GM12874 (cell line): Measurements from ENCODE around the gene MIF4GD.

Source experiments
- TF ChIP-seq, protein P1 (sequence below): IDR thresholded peaks from 2 replicates; pipeline ENCODE4 v1.5.1; 2011; ENCODE audit warnings: low read depth, mild to moderate bottlenecking, control low read depth, low read length, moderate library complexity; ENCODE audit not compliant: insufficient read depth

The MIF4GD gene, protein sequence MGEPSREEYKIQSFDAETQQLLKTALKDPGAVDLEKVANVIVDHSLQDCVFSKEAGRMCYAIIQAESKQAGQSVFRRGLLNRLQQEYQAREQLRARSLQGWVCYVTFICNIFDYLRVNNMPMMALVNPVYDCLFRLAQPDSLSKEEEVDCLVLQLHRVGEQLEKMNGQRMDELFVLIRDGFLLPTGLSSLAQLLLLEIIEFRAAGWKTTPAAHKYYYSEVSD

GRCh38 chr17:75270966-75271232 lies at the start of gene MIF4GD:
MIF4GD (minus strand) TSS chr17:75271231; CDS start chr17:75270195, 1,036 bp downstream.
- TF ChIP-seq, protein P1, sequence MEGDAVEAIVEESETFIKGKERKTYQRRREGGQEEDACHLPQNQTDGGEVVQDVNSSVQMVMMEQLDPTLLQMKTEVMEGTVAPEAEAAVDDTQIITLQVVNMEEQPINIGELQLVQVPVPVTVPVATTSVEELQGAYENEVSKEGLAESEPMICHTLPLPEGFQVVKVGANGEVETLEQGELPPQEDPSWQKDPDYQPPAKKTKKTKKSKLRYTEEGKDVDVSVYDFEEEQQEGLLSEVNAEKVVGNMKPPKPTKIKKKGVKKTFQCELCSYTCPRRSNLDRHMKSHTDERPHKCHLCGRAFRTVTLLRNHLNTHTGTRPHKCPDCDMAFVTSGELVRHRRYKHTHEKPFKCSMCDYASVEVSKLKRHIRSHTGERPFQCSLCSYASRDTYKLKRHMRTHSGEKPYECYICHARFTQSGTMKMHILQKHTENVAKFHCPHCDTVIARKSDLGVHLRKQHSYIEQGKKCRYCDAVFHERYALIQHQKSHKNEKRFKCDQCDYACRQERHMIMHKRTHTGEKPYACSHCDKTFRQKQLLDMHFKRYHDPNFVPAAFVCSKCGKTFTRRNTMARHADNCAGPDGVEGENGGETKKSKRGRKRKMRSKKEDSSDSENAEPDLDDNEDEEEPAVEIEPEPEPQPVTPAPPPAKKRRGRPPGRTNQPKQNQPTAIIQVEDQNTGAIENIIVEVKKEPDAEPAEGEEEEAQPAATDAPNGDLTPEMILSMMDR: no peak

- TF ChIP-seq, protein P1: no peak
Observed at GRCh38 chr17:75319904-75320691, 49.1 kb upstream of the MIF4GD start.

DNA sequence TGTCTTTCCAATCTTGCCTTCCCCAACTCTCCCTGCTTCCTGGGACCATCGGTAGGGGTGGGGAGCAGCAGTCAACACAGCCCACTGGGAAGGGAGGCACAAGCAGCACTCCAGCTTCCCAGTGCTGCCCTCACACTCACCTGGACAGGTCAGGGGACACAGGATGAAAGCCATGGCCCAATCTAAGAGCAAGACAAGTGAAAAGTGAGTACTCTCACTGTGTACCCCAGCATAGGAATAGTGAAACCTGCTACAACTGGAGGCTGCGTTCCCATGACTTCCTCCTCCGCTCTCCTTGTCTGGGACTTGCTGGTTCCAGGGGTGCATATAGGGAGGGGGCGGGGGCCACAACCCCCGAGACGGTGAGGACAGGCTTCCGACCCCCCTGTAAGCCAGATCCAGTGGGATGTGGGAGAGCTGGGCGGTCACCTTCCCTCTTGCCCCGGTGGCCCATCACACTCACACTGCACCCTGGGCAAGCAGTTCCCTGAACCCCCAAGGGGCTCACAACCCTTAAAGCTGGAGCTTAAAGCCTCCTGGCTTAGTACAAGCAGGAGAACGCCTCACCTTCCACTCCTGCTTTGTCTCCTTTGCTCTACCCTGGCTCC lies 47.7 kb upstream of the MIF4GD start:
- TF ChIP-seq, protein P1: no peak

- TF ChIP-seq, protein P1: no peak
Observed at GRCh38 chr17:75318211-75318610, 47.2 kb upstream of the MIF4GD start.

- TF ChIP-seq, protein P1: no peak
Observed at GRCh38 chr17:75317671-75318070, 46.6 kb upstream of the MIF4GD start.

DNA sequence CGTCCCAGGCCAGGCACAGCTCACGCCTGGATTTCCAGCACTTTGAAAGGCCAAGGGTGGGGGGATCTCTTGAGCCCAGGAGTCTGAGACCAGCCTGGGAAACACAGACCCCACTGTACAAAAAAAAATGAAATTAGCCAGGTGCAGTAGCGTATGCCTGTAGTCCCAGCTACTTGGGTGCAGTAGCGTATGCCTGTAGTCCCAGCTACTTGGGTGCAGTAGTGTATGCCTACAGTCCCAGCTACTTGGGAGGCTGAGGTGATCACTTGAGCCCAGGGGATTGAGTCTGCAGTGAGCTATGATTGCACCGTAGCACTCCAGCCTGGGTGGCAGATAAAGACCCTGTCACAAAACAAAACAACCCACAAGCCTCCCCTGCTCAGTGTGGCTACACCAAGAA lies 45.2 kb upstream of the MIF4GD start:
- TF ChIP-seq, protein P1: no peak

GRCh38 chr17:75315541-75316243 lies 44.7 kb upstream of the MIF4GD start:
- TF ChIP-seq, protein P1: no peak
